HEK293 (cell line): Measurements from ENCODE around the gene KRT222.

Experiments
- CTCF ChIA-PET: fragments of 350-600 bp; formaldehyde crosslinking; extraction: SDS; loops from one replicate; lab custom pipeline; 2021; ENCODE audit warnings: antibody characterized with exemption; lab: Yijun Ruan, JAX
- POLR2A ChIA-PET: fragments of 300-600 bp; formaldehyde crosslinking; extraction: SDS; loops from one replicate; lab custom pipeline; 2020; ENCODE audit warnings: antibody characterized with exemption, inconsistent platforms; lab: Yijun Ruan, JAX
- H3K27ac ChIP-seq: fragments of 200-500 bp; sonication (Bioruptor generic); 2 replicates; pipeline ENCODE4 v1.5.1; 2014; ENCODE audit warnings: low read depth, low read length, control low read depth, inconsistent platforms; ENCODE audit errors: extremely low read depth
- H3K36me3 ChIP-seq, 2 experiments: fragments of 200-500 bp in 1 of 2; sonication (Bioruptor generic) in 1 of 2; 1 replicate in 1 of 2; 2 replicates in 1 of 2; pipeline ENCODE4 v1.5.1; 2014 to 2017; ENCODE audit warnings: inconsistent platforms in 2 of 2, low read length in 2 of 2; ENCODE audit not compliant: control insufficient read depth in 2 of 2, insufficient read depth in 1 of 2
- H3K4me1 ChIP-seq: fragments of 200-500 bp; sonication (Bioruptor generic); 2 replicates; pipeline ENCODE4 v1.5.1; 2014; ENCODE audit warnings: mild to moderate bottlenecking, low read length, inconsistent platforms; ENCODE audit not compliant: control insufficient read depth, insufficient read depth
- H3K4me3 ChIP-seq: 2 replicates; pipeline ENCODE4 v1.5.1; 2011; ENCODE audit warnings: low read depth, mild to moderate bottlenecking, control low read depth, low read length, moderate library complexity
- H3K9me3 ChIP-seq: fragments of 200-500 bp; sonication (Bioruptor generic); 2 replicates; pipeline ENCODE4 v1.5.1; 2014; ENCODE audit warnings: low read depth, low read length, inconsistent platforms; ENCODE audit not compliant: control insufficient read depth, insufficient read depth
- EGR2 ChIP-seq: fragments of 450-650 bp; formaldehyde crosslinking; IDR thresholded peaks from 2 replicates; pipeline ENCODE4 v1.5.1; 2016; ENCODE audit warnings: low read depth, missing biosample characterization, missing genetic modification characterization
- MYNN ChIP-seq: fragments of 450-650 bp; formaldehyde crosslinking; IDR thresholded peaks from 2 replicates; pipeline ENCODE4 v1.5.1; 2016; ENCODE audit warnings: missing biosample characterization, missing genetic modification characterization, borderline replicate concordance
- MZF1 ChIP-seq: fragments of 450-650 bp; formaldehyde crosslinking; IDR thresholded peaks from 2 replicates; pipeline ENCODE4 v1.5.1; 2017; ENCODE audit warnings: missing biosample characterization, missing genetic modification characterization, borderline replicate concordance
- PBX3 ChIP-seq: sonication (generic); formaldehyde crosslinking; IDR thresholded peaks from 2 replicates; pipeline ENCODE4 v1.8.1; 2022; ENCODE audit warnings: mild to moderate bottlenecking, moderate library complexity, missing genetic modification reagents
- PRDM4 ChIP-seq: fragments of 450-650 bp; formaldehyde crosslinking; IDR thresholded peaks from 2 replicates; pipeline ENCODE4 v1.5.1; 2017; ENCODE audit warnings: missing biosample characterization, missing genetic modification characterization
- REST ChIP-seq: fragments of 450-650 bp; formaldehyde crosslinking; IDR thresholded peaks from 2 replicates; pipeline ENCODE4 v1.5.1; 2016; ENCODE audit warnings: missing biosample characterization, missing genetic modification characterization
- SCRT1 ChIP-seq: fragments of 450-650 bp; formaldehyde crosslinking; IDR thresholded peaks from 2 replicates; pipeline ENCODE4 v1.5.1; 2016; ENCODE audit warnings: missing biosample characterization, missing genetic modification characterization, borderline replicate concordance
- TCF7L2 ChIP-seq: IDR thresholded peaks from 2 replicates; pipeline ENCODE4 v1.6.1; 2011; ENCODE audit warnings: low read depth, mild to moderate bottlenecking, inconsistent platforms, low read length, moderate library complexity, borderline replicate concordance
- ZBTB1 ChIP-seq: fragments of 450-650 bp; formaldehyde crosslinking; IDR thresholded peaks from 2 replicates; pipeline ENCODE4 v1.5.1; 2016; ENCODE audit warnings: missing biosample characterization, missing genetic modification characterization
- ZBTB48 ChIP-seq: fragments of 450-650 bp; formaldehyde crosslinking; IDR thresholded peaks from 2 replicates; pipeline ENCODE4 v1.5.1; 2016; ENCODE audit warnings: missing biosample characterization, missing genetic modification characterization
- ZFHX2 ChIP-seq: fragments of 450-650 bp; formaldehyde crosslinking; conservative IDR thresholded peaks from 2 replicates; pipeline ENCODE4 v1.5.1; 2016; ENCODE audit warnings: missing biosample characterization, missing genetic modification characterization
- ZNF138 ChIP-seq: fragments of 450-650 bp; formaldehyde crosslinking; IDR thresholded peaks from 2 replicates; pipeline ENCODE4 v1.5.1; 2016; ENCODE audit warnings: missing biosample characterization, missing genetic modification characterization, borderline replicate concordance
- ZNF16 ChIP-seq: fragments of 450-650 bp; formaldehyde crosslinking; IDR thresholded peaks from 2 replicates; pipeline ENCODE4 v1.5.1; 2016; ENCODE audit warnings: low read depth, missing biosample characterization, missing genetic modification characterization
- ZNF248 ChIP-seq: fragments of 450-650 bp; formaldehyde crosslinking; IDR thresholded peaks from 2 replicates; pipeline ENCODE4 v1.5.1; 2017; ENCODE audit warnings: missing biosample characterization, missing genetic modification characterization
- ZNF302 ChIP-seq: fragments of 450-650 bp; formaldehyde crosslinking; IDR thresholded peaks from 2 replicates; pipeline ENCODE4 v1.5.1; 2016; ENCODE audit warnings: missing biosample characterization, missing genetic modification characterization, low read depth
- ZNF354C ChIP-seq: fragments of 450-650 bp; formaldehyde crosslinking; IDR thresholded peaks from 2 replicates; pipeline ENCODE4 v1.5.1; 2016; ENCODE audit warnings: missing biosample characterization, missing genetic modification characterization, low read depth, borderline replicate concordance
- ZNF398 ChIP-seq: fragments of 450-650 bp; formaldehyde crosslinking; IDR thresholded peaks from 2 replicates; pipeline ENCODE4 v1.5.1; 2017; ENCODE audit warnings: missing biosample characterization, missing genetic modification characterization
- ZNF416 ChIP-seq: fragments of 450-650 bp; formaldehyde crosslinking; IDR thresholded peaks from 2 replicates; pipeline ENCODE4 v1.5.1; 2016; ENCODE audit warnings: missing biosample characterization, missing genetic modification characterization
- ZNF544 ChIP-seq: fragments of 450-650 bp; formaldehyde crosslinking; IDR thresholded peaks from 2 replicates; pipeline ENCODE4 v1.5.0; 2017; ENCODE audit warnings: missing biosample characterization, missing genetic modification characterization
- ZNF610 ChIP-seq: fragments of 450-650 bp; formaldehyde crosslinking; IDR thresholded peaks from 2 replicates; pipeline ENCODE4 v1.5.1; 2016; ENCODE audit warnings: missing biosample characterization, missing genetic modification characterization, borderline replicate concordance
- ZNF664 ChIP-seq: fragments of 450-650 bp; formaldehyde crosslinking; IDR thresholded peaks from 2 replicates; pipeline ENCODE4 v1.5.1; 2016; ENCODE audit warnings: missing biosample characterization, missing genetic modification characterization
- ZNF701 ChIP-seq: fragments of 450-650 bp; formaldehyde crosslinking; IDR thresholded peaks from 2 replicates; pipeline ENCODE4 v1.5.1; 2016; ENCODE audit warnings: missing biosample characterization, missing genetic modification characterization
- TF ChIP-seq, protein P1 (sequence below): fragments of 450-650 bp; formaldehyde crosslinking; IDR thresholded peaks from 2 replicates; pipeline ENCODE4 v1.5.1; 2016; ENCODE audit warnings: missing biosample characterization, missing genetic modification characterization

KRT222 gene

GRCh38 chr17:40632216-40632615, 32.8 kb downstream of the KRT222 start:
- Histone ChIP-seq H3K4me3 (no peak overlapping the region), H3K4me1 (no peaks in the 10 kb centered on the region), H3K9me3 (no peaks in the 10 kb centered on the region), H3K27ac (no peak overlapping the region), H3K36me3 (peaks cover 88 to 96% of the 10 kb centered on the region in 2 experiments)
- POLR2A ChIA-PET, result no interaction called here
- CTCF ChIA-PET, result no interaction called here
- TF ChIP-seq MZF1 (tag by site-specific recombination) (no peak), SCRT1 (no peak), ZNF354C (tag by site-specific recombination) (no peak), ZNF701 (tag by site-specific recombination) (no peak), ZNF664 (tag by site-specific recombination) (no peak), TCF7L2 (no peak), ZNF416 (no peak), ZBTB1 (tag by site-specific recombination) (no peak), ZNF248 (tag by site-specific recombination) (no peak), PRDM4 (tag by site-specific recombination) (no peak), ZBTB48 (tag by site-specific recombination) (no peak), ZNF544 (tag by site-specific recombination) (no peak), ZNF398 (tag by site-specific recombination) (no peak), ZNF302 (tag by site-specific recombination) (no peak)

DNA sequence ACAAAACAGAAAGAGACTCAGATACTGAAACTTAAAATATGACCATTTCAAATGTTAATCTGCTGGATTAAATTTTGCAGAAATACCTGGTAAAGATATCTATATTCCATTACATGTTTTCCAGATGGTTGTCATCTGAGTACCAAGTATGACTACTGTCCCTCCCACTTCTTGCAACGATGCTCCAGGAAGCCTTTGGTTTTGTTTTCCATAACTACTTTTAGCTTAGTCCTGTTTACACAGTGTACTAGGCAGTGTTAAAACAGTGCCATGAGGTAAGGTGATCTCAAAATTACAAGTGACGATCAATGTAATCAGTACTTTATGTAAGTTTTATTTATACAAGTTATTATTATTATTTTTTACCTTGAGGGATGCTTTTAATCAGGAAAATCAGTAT, 35.1 kb downstream of the KRT222 start:
- TF ChIP-seq ZNF138 (no peak), MYNN (no peak), EGR2 (no peak)
- Histone ChIP-seq H3K4me3 (no peak overlapping the region), H3K36me3 (peaks cover 64 to 78% of the 10 kb centered on the region in 2 experiments), H3K4me1 (no peaks in the 10 kb centered on the region), H3K27ac (no peak overlapping the region), H3K9me3 (no peaks in the 10 kb centered on the region)
- CTCF ChIA-PET, result interaction anchor here (0.7 to 4.1 kb wide), 5 partner anchors 10 to 270 kb away, joined by 3 to 25 read pairs (median 3); no protein-coding TSS in a partner anchor
- POLR2A ChIA-PET, result no interaction called here

DNA sequence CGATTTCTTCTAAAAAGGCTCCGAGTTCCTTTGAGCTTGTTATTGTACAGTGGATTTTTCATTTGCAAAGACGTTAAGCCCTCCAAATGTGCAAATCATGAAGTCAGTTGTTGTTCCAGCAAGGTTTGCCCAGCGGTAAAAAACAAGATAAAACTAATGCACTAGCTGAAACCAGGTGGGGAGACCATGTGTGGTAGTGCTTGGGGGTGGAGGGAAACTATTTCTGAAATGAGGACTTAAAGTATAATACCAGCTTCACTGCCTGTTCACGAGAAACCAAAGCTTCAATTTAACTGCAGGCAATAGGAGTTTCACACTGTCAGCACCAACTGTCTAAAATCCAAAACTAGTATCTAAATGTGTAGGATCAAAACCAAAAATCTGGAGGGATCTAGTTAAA, 39.7 kb downstream of the KRT222 start:
- no peak overlapping the region for H3K27ac ChIP-seq
- H3K4me3 ChIP-seq, result no peak overlapping the region
- ChIA-PET CTCF (interaction anchor here (0.7 to 2.5 kb wide), 9 partner anchors 10 to 1041 kb away, joined by 3 to 16 read pairs (median 4); no protein-coding TSS in a partner anchor), POLR2A (interaction anchor here (0.7 to 1.9 kb wide), 2 partner anchors 22 to 207 kb away, joined by 3 to 5 read pairs; partner anchors contain the start of gene SMARCE1)
- no peaks in the 10 kb centered on the region for H3K4me1 ChIP-seq
- peaks cover 22 to 33% of the 10 kb centered on the region in 2 experiments for H3K36me3 ChIP-seq
- H3K9me3 ChIP-seq, result no peaks in the 10 kb centered on the region
- no peak for TF ChIP-seq REST
- TF ChIP-seq ZFHX2 (tag by site-specific recombination), result no peak
- no peak for TF ChIP-seq ZNF16 (tag by site-specific recombination)
- no peak for TF ChIP-seq PBX3 (CRISPR knock-in tag)
- TF ChIP-seq, protein P1, sequence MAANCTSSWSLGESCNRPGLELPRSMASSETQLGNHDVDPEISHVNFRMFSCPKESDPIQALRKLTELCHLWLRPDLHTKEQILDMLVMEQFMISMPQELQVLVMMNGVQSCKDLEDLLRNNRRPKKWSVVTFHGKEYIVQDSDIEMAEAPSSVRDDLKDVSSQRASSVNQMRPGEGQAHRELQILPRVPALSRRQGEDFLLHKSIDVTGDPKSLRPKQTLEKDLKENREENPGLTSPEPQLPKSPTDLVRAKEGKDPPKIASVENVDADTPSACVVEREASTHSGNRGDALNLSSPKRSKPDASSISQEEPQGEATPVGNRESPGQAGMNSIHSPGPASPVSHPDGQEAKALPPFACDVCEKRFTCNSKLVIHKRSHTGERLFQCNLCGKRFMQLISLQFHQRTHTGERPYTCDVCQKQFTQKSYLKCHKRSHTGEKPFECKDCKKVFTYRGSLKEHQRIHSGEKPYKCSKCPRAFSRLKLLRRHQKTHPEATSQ, result no peak
- no peak for TF ChIP-seq ZNF610 (tag by site-specific recombination)
